ENCODE measurements around the gene ERC1. TPM values are rescaled to one million over a fixed set of nuclear protein-coding genes. Genes with fewer than 3 reads are reported as not detected.

Gene ERC1
- polyA plus RNA-seq, 2 of the 4 experiments (the other 2 are of a cell fraction) = 14.2 to 20.9 TPM

DNA sequence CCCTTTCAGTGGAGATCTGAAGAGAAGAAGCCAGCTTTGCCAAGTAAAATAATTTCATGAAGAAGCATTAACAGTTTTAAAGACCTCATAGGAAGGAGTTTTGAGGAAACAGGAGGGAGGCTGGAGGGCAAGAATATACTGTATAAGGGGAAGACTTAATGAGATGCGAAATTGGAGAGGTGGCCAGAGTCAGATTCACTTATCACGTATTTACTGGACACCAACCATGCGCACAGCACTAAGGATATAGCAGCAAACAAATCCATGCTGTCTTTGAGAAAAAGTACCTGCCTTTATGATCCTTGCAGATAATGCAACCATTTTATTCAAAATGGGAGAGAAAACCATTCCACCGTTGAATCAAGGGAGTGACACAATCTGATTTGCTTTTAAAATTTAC lies 100.3 kb downstream of the ERC1 start:
- Histone ChIP-seq H3K4me3 (no peak overlapping the region), H3K9me3 (no peaks in the 10 kb centered on the region), H3K4me2 (no peak overlapping the region), H3K27ac (no peak overlapping the region), H3K4me1 (no peaks in the 10 kb centered on the region)
- DNase-seq (ENCODE audit: low read depth in 1 of 2, low spot score in 1 of 2) (no peak), FAIRE-seq (no peak), ATAC-seq (no peak)
- no peak for TF ChIP-seq RAD21 (conservative IDR thresholded peaks at IDR 0.05 in 1 of 2, IDR thresholded peaks at IDR 0.05 in 1 of 2)
- no peak for TF ChIP-seq CHD4 (IDR thresholded peaks at IDR 0.05; ENCODE audit: borderline replicate concordance)
- TF ChIP-seq CEBPB (IDR thresholded peaks at IDR 0.05) = no peak
- TF ChIP-seq KDM5A (IDR thresholded peaks at IDR 0.05) = no peak
- no peak for TF ChIP-seq RCOR1 (IDR thresholded peaks at IDR 0.05; ENCODE audit: low read depth, low read length)
- TF ChIP-seq HOXB13 (CRISPR knock-in tag; IDR thresholded peaks at IDR 0.05; ENCODE audit: low read depth) = no peak
- TF ChIP-seq, protein P1, sequence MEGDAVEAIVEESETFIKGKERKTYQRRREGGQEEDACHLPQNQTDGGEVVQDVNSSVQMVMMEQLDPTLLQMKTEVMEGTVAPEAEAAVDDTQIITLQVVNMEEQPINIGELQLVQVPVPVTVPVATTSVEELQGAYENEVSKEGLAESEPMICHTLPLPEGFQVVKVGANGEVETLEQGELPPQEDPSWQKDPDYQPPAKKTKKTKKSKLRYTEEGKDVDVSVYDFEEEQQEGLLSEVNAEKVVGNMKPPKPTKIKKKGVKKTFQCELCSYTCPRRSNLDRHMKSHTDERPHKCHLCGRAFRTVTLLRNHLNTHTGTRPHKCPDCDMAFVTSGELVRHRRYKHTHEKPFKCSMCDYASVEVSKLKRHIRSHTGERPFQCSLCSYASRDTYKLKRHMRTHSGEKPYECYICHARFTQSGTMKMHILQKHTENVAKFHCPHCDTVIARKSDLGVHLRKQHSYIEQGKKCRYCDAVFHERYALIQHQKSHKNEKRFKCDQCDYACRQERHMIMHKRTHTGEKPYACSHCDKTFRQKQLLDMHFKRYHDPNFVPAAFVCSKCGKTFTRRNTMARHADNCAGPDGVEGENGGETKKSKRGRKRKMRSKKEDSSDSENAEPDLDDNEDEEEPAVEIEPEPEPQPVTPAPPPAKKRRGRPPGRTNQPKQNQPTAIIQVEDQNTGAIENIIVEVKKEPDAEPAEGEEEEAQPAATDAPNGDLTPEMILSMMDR (IDR thresholded peaks at IDR 0.05) = no peak
- TF ChIP-seq, protein P2, sequence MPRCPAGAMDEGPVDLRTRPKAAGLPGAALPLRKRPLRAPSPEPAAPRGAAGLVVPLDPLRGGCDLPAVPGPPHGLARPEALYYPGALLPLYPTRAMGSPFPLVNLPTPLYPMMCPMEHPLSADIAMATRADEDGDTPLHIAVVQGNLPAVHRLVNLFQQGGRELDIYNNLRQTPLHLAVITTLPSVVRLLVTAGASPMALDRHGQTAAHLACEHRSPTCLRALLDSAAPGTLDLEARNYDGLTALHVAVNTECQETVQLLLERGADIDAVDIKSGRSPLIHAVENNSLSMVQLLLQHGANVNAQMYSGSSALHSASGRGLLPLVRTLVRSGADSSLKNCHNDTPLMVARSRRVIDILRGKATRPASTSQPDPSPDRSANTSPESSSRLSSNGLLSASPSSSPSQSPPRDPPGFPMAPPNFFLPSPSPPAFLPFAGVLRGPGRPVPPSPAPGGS (IDR thresholded peaks at IDR 0.05) = no peak
- TF ChIP-seq NFE2L2 (conservative IDR thresholded peaks at IDR 0.05; ENCODE audit: low read length) = no peak
- TF ChIP-seq HDAC2 (IDR thresholded peaks at IDR 0.05) = no peak
- TF ChIP-seq, protein P3, sequence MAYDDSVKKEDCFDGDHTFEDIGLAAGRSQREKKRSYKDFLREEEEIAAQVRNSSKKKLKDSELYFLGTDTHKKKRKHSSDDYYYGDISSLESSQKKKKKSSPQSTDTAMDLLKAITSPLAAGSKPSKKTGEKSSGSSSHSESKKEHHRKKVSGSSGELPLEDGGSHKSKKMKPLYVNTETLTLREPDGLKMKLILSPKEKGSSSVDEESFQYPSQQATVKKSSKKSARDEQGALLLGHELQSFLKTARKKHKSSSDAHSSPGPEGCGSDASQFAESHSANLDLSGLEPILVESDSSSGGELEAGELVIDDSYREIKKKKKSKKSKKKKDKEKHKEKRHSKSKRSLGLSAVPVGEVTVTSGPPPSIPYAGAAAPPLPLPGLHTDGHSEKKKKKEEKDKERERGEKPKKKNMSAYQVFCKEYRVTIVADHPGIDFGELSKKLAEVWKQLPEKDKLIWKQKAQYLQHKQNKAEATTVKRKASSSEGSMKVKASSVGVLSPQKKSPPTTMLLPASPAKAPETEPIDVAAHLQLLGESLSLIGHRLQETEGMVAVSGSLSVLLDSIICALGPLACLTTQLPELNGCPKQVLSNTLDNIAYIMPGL (CRISPR knock-in tag; IDR thresholded peaks at IDR 0.05; ENCODE audit: borderline replicate concordance) = no peak
- TF ChIP-seq, protein P4, sequence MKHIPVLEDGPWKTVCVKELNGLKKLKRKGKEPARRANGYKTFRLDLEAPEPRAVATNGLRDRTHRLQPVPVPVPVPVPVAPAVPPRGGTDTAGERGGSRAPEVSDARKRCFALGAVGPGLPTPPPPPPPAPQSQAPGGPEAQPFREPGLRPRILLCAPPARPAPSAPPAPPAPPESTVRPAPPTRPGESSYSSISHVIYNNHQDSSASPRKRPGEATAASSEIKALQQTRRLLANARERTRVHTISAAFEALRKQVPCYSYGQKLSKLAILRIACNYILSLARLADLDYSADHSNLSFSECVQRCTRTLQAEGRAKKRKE (CRISPR knock-in tag; IDR thresholded peaks at IDR 0.05; ENCODE audit: low read depth) = no peak
- no peak for TF ChIP-seq EHMT2 (IDR thresholded peaks at IDR 0.05; ENCODE audit: low read depth)
- TF ChIP-seq SREBF2 (IDR thresholded peaks at IDR 0.05) = no peak
- TF ChIP-seq, protein P5, sequence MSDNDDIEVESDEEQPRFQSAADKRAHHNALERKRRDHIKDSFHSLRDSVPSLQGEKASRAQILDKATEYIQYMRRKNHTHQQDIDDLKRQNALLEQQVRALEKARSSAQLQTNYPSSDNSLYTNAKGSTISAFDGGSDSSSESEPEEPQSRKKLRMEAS (IDR thresholded peaks at IDR 0.05) = no peak
- no peak for TF ChIP-seq PHF8 (IDR thresholded peaks at IDR 0.05; ENCODE audit: borderline replicate concordance, low read depth)
- TF ChIP-seq HEYL (CRISPR knock-in tag; IDR thresholded peaks at IDR 0.05) = no peak
- no peak for TF ChIP-seq MAZ (IDR thresholded peaks at IDR 0.05; ENCODE audit: borderline replicate concordance, low read depth, low read length)
- no peak for TF ChIP-seq ZFP36 (IDR thresholded peaks at IDR 0.05; ENCODE audit: borderline replicate concordance, partially characterized antibody)
- no peak for TF ChIP-seq POLR2AphosphoS2 (conservative IDR thresholded peaks at IDR 0.05; ENCODE audit: low read length)
- 92% methylated on average over 4 of the region's 4 CpGs for WGBS (ENCODE audit: missing lambda C conversion rate)
- POLR2A ChIA-PET = no interaction called here
- CTCF ChIA-PET = interaction anchor here (2.2 to 3.8 kb wide), 2 partner anchors 9 to 142 kb away, joined by 13 to 47 read pairs; partner anchors contain the start of gene RAD52

DNA sequence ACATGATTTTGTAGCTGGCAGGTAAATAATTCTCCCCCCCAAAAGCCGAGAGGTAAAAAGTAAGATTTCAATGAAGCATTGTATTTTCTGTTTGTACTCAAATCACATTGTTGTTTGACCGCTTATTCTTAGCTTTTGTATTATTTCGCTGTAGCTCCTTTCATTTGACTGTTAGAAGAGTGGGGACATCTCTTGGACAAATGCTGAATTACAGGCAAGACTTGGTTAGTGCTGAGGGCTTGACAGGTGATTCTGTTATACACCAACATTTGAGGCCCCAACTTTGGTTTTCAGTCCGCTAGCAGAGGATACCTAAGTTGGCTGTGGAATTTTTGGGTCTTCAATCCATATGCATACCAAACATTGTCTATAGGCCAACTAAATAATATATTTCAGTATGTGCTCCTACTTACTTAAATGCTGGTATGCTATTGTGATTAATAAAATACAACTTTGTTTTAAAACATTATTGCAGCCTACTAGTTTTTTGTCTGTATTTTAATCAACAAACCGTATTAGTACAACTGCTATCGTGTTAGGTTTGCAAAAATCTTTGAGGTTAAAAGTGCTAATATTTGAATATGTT lies 102.2 kb downstream of the ERC1 start:
- Histone ChIP-seq H3K4me1 (no peaks in the 10 kb centered on the region), H3K4me3 (no peak overlapping the region), H3K9me3 (no peaks in the 10 kb centered on the region), H3K27ac (no peak overlapping the region), H3K4me2 (no peak overlapping the region)
- 11% methylated on average over 6 of the region's 6 CpGs for WGBS (ENCODE audit: missing lambda C conversion rate)
- DNase-seq (ENCODE audit: low read depth in 1 of 2, low spot score in 1 of 2) (peak; percentile 20 to 75), FAIRE-seq (no peak), ATAC-seq (peak; percentile 87 to 92)
- CTCF ChIA-PET = interaction anchor here (0.6 to 3.8 kb wide), 47 partner anchors 9 to 537 kb away, joined by 3 to 47 read pairs (median 4); partner anchors contain the start of gene RAD52
- POLR2A ChIA-PET = interaction anchor here (0.8 to 1.0 kb wide), 3 partner anchors 10 to 144 kb away, joined by 5 to 6 read pairs (median 5); partner anchors contain the start of gene RAD52
- TF ChIP-seq CEBPB (IDR thresholded peaks at IDR 0.05) (no peak), JUNB (IDR thresholded peaks at IDR 0.05) (no peak), NR3C1 (IDR thresholded peaks at IDR 0.05) (no peak), RAD21 (conservative IDR thresholded peaks at IDR 0.05 in 1 of 2, IDR thresholded peaks at IDR 0.05 in 1 of 2) (peak; percentile 64 to 74), FOSL2 (IDR thresholded peaks at IDR 0.05) (no peak), FOSL2 (CRISPR knock-in tag; IDR thresholded peaks at IDR 0.05) (no peak), SMC3 (IDR thresholded peaks at IDR 0.05) (peak; percentile 44; the same call in 2 of the 3 replicates)
- TF ChIP-seq, protein P6, sequence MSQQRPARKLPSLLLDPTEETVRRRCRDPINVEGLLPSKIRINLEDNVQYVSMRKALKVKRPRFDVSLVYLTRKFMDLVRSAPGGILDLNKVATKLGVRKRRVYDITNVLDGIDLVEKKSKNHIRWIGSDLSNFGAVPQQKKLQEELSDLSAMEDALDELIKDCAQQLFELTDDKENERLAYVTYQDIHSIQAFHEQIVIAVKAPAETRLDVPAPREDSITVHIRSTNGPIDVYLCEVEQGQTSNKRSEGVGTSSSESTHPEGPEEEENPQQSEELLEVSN (IDR thresholded peaks at IDR 0.05; ENCODE audit: borderline replicate concordance, low read depth) = no peak
- TF ChIP-seq, protein P4 (CRISPR knock-in tag; IDR thresholded peaks at IDR 0.05; ENCODE audit: low read depth) = no peak
- TF ChIP-seq, protein P1 (IDR thresholded peaks at IDR 0.05) = peak; percentile 64
